Measurements from ENCODE around the gene BOLL.
"Not testable (repeated sequence)": the region's sequence is repeated elsewhere in the genome, so short reads cannot be mapped to it uniquely, and the experiment has no call there.

Gene BOLL

GRCh38 chr2:197784956-197785941 lies at the start of gene BOLL:
Gene BOLL, minus strand, starts transcription at chr2:197785319. Its CDS starts 3,469 bp downstream, at chr2:197781850.
- no peak for DNase-seq (ENCODE audit: low read depth)

- DNase-seq (ENCODE audit: low read depth): not testable (repeated sequence)
Measured at GRCh38 chr2:197834771-197835170, 49.7 kb upstream of the BOLL start.

GRCh38 chr2:197828464-197829135 lies 43.5 kb upstream of the BOLL start:
- no peak for DNase-seq (ENCODE audit: low read depth)

- DNase-seq (ENCODE audit: low read depth): no peak
Measured at GRCh38 chr2:197827618-197828017, 42.5 kb upstream of the BOLL start.

- no peak for DNase-seq (ENCODE audit: low read depth)
Measured at GRCh38 chr2:197822333-197822732, 37.2 kb upstream of the BOLL start.

- no peak for DNase-seq (ENCODE audit: low read depth)
Measured at GRCh38 chr2:197821550-197822289, 36.6 kb upstream of the BOLL start.

- no peak for DNase-seq (ENCODE audit: low read depth)
Measured at GRCh38 chr2:197814526-197814925, 29.4 kb upstream of the BOLL start.

- no peak for DNase-seq (ENCODE audit: low read depth)
Measured at GRCh38 chr2:197813093-197813787, 28.1 kb upstream of the BOLL start.

GRCh38 chr2:197810491-197810890 lies 25.4 kb upstream of the BOLL start:
- no peak for DNase-seq (ENCODE audit: low read depth)

- DNase-seq (ENCODE audit: low read depth): no peak
Measured at GRCh38 chr2:197810016-197810415, 24.9 kb upstream of the BOLL start.

- DNase-seq (ENCODE audit: low read depth): no peak
Measured at GRCh38 chr2:197809064-197809463, 23.9 kb upstream of the BOLL start.

GRCh38 chr2:197805715-197806633 lies 20.9 kb upstream of the BOLL start:
- DNase-seq (ENCODE audit: low read depth): no peak

GRCh38 chr2:197804758-197805714 lies 19.9 kb upstream of the BOLL start:
- no peak for DNase-seq (ENCODE audit: low read depth)

- peak; percentile 71 for DNase-seq (ENCODE audit: low read depth)
Measured at GRCh38 chr2:197804049-197804757, 19.1 kb upstream of the BOLL start, which contains the start of gene PLCL1. Gene PLCL1, plus strand, starts transcription at chr2:197804593.

GRCh38 chr2:197803033-197803444 lies 17.9 kb upstream of the BOLL start:
- no peak for DNase-seq (ENCODE audit: low read depth)

GRCh38 chr2:197801033-197801432 lies 15.9 kb upstream of the BOLL start:
- no peak for DNase-seq (ENCODE audit: low read depth)

GRCh38 chr2:197800091-197800490 lies 15.0 kb upstream of the BOLL start:
- DNase-seq (ENCODE audit: low read depth): no peak

- DNase-seq (ENCODE audit: low read depth): no peak
Measured at GRCh38 chr2:197799068-197799467, 13.9 kb upstream of the BOLL start.

GRCh38 chr2:197798187-197798586 lies 13.1 kb upstream of the BOLL start:
- no peak for DNase-seq (ENCODE audit: low read depth)
